ENCODE results near the gene CD83. TPM values are rescaled to one million over a fixed set of nuclear protein-coding genes. Genes with fewer than 3 reads are reported as not detected.

Gene CD83
- total RNA-seq, 1 donor from 2014 or later = 1.8 TPM

DNA sequence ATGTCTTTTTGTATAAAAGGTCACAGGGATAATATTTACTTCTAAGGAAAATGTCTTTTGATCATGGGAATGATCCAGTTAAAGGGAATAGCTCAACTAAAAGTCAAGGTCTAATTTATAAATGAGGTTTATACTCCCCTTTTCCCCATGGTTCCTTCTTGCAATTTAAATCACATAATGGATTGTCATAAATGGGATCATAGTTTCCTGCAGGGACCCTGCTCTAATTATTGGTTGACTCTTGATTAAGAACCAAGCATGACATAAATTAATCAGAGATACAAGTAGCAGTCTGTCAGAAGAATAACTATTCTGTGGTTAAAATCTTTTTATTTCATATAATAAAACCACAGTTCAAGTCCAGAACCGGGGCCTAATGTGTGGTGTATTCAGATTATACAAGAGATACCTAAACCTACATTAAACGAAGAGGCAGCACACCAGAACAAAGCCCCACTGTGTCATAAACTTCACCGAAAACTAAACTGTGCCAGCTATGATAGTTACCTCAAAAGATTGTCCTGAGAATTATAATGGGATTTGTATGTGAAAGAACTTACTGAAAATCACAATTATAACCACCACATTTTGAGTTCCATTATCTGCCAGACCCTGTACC is 43.0 kb upstream of the CD83 start:
- H3K4me1 ChIP-seq (ENCODE audit: insufficient read depth, low read length) = no peaks in the 10 kb centered on the region
- Mint-ChIP-seq H3K9me3 (ENCODE audit: unreplicated experiment) (peaks cover 2% of the 10 kb centered on the region), H3K36me3 (ENCODE audit: low read depth, unreplicated experiment) (no peaks in the 10 kb centered on the region), H3K4me1 (ENCODE audit: low read depth, unreplicated experiment) (peaks cover 16% of the 10 kb centered on the region), H3K27ac (ENCODE audit: unreplicated experiment) (peak overlapping the region; percentile 56), H3K4me3 (ENCODE audit: unreplicated experiment) (no peak overlapping the region), H3K27me3 (ENCODE audit: low read depth, unreplicated experiment) (peaks cover 2% of the 10 kb centered on the region)
- H3K4me3 ChIP-seq (ENCODE audit: insufficient read depth, low read depth, low read length) = peak overlapping the region; percentile 56
- H2AFZ ChIP-seq (ENCODE audit: low read depth, low read length) = peak overlapping the region; percentile 86
- no peaks in the 10 kb centered on the region for H3K79me2 ChIP-seq (ENCODE audit: insufficient read depth, low read length)
- H3K36me3 ChIP-seq (ENCODE audit: insufficient read depth, low read length) = no peaks in the 10 kb centered on the region
- H3K27ac ChIP-seq (ENCODE audit: low read depth, low read length) = no peak overlapping the region
- no peak for FAIRE-seq
- H3K4me2 ChIP-seq (ENCODE audit: low read length) = peak overlapping the region; percentile 87
- H3K9ac ChIP-seq (ENCODE audit: low read length) = peak overlapping the region; percentile 51
- no peak for TF ChIP-seq EZH2 (IDR thresholded peaks at IDR 0.05; ENCODE audit: insufficient read depth, low read length)
- TF ChIP-seq, protein P1, sequence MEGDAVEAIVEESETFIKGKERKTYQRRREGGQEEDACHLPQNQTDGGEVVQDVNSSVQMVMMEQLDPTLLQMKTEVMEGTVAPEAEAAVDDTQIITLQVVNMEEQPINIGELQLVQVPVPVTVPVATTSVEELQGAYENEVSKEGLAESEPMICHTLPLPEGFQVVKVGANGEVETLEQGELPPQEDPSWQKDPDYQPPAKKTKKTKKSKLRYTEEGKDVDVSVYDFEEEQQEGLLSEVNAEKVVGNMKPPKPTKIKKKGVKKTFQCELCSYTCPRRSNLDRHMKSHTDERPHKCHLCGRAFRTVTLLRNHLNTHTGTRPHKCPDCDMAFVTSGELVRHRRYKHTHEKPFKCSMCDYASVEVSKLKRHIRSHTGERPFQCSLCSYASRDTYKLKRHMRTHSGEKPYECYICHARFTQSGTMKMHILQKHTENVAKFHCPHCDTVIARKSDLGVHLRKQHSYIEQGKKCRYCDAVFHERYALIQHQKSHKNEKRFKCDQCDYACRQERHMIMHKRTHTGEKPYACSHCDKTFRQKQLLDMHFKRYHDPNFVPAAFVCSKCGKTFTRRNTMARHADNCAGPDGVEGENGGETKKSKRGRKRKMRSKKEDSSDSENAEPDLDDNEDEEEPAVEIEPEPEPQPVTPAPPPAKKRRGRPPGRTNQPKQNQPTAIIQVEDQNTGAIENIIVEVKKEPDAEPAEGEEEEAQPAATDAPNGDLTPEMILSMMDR (IDR thresholded peaks at IDR 0.05; ENCODE audit: insufficient read depth, low read depth, low read length) = no peak
- DNase-seq (ENCODE audit: low read depth) = no peak
- H4K20me1 ChIP-seq (ENCODE audit: insufficient read depth, low read length) = no peaks in the 10 kb centered on the region
- no peaks in the 10 kb centered on the region for H3K27me3 ChIP-seq (ENCODE audit: insufficient read depth, low read length)
- no peaks in the 10 kb centered on the region for H3K9me3 ChIP-seq (ENCODE audit: insufficient read depth, low read depth, low read length)

DNA sequence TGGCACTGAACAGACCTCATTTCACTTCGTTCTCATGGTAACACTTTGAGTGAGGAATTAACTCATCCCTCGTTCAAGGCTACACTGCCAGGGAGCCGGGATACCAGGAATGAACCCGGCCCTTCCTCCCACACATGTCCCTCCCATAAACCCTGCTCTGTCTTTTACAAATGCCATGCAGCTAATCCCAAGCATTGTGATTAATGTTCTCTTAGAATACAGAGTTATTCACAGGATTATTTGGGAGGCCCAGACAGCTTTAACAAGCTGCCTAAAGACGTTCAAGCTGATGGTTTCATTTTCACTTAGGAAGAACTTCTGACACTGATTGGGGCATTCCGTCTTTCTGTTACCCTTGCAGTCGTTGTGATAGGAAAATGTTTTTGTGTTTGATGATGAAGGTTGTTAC is 42.5 kb upstream of the CD83 start:
- no peak overlapping the region for H3K27ac ChIP-seq (ENCODE audit: low read depth, low read length)
- no peaks in the 10 kb centered on the region for H4K20me1 ChIP-seq (ENCODE audit: insufficient read depth, low read length)
- FAIRE-seq (no peak), DNase-seq (ENCODE audit: low read depth) (peak; percentile 52)
- TF ChIP-seq, protein P1 (IDR thresholded peaks at IDR 0.05; ENCODE audit: insufficient read depth, low read depth, low read length) = no peak
- TF ChIP-seq EZH2 (IDR thresholded peaks at IDR 0.05; ENCODE audit: insufficient read depth, low read length) = no peak
- H3K4me2 ChIP-seq (ENCODE audit: low read length) = peak overlapping the region; percentile 87
- Mint-ChIP-seq H3K9me3 (ENCODE audit: unreplicated experiment) (peaks cover 2% of the 10 kb centered on the region), H3K4me3 (ENCODE audit: unreplicated experiment) (no peak overlapping the region), H3K27ac (ENCODE audit: unreplicated experiment) (peak overlapping the region; percentile 56), H3K27me3 (ENCODE audit: low read depth, unreplicated experiment) (peaks cover 2% of the 10 kb centered on the region), H3K36me3 (ENCODE audit: low read depth, unreplicated experiment) (no peaks in the 10 kb centered on the region), H3K4me1 (ENCODE audit: low read depth, unreplicated experiment) (peaks cover 20% of the 10 kb centered on the region)
- no peaks in the 10 kb centered on the region for H3K9me3 ChIP-seq (ENCODE audit: insufficient read depth, low read depth, low read length)
- H3K79me2 ChIP-seq (ENCODE audit: insufficient read depth, low read length) = no peaks in the 10 kb centered on the region
- peak overlapping the region; percentile 51 for H3K9ac ChIP-seq (ENCODE audit: low read length)
- no peaks in the 10 kb centered on the region for H3K36me3 ChIP-seq (ENCODE audit: insufficient read depth, low read length)
- no peaks in the 10 kb centered on the region for H3K4me1 ChIP-seq (ENCODE audit: insufficient read depth, low read length)
- no peaks in the 10 kb centered on the region for H3K27me3 ChIP-seq (ENCODE audit: insufficient read depth, low read length)
- peak overlapping the region; percentile 56 for H3K4me3 ChIP-seq (ENCODE audit: insufficient read depth, low read depth, low read length)
- peak overlapping the region; percentile 86 for H2AFZ ChIP-seq (ENCODE audit: low read depth, low read length)

DNA sequence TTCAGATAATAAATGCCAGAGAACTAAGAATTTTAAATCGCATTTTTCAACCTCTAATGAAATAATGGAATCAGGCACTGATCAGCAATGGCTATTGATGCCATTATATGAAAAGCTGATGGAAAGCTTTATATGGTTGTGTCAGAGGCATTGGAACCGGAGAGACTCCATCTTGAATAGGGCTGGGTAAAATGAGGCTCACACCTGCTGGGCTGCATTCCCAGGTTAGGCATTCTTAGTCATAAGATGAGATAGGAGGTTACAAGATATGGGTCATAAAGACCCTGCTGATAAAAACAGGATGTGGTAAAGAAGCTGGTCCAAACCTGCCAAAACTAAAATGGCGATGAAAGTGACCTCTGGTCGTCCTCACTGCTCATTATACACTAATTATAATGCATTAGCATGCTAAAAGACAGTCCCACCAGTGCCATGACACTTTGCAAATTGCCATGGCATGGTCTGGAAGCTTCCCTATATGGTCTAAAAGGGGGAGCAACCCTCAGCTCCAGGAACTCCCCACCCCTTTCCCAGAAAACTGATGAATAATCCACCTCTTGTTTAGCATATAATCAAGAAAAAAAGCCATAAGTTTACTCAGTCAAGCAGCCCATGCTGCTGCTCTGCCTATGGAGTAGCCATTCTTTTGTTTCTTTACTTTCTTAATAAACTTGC is 40.2 kb upstream of the CD83 start:
- Mint-ChIP-seq H3K27me3 (ENCODE audit: low read depth, unreplicated experiment) (peaks cover 2% of the 10 kb centered on the region), H3K27ac (ENCODE audit: unreplicated experiment) (no peak overlapping the region), H3K4me3 (ENCODE audit: unreplicated experiment) (no peak overlapping the region), H3K9me3 (ENCODE audit: unreplicated experiment) (peaks cover 2% of the 10 kb centered on the region), H3K36me3 (ENCODE audit: low read depth, unreplicated experiment) (no peaks in the 10 kb centered on the region), H3K4me1 (ENCODE audit: low read depth, unreplicated experiment) (peaks cover 18% of the 10 kb centered on the region)
- Histone ChIP-seq H3K27me3 (ENCODE audit: insufficient read depth, low read length) (no peaks in the 10 kb centered on the region), H3K36me3 (ENCODE audit: insufficient read depth, low read length) (no peaks in the 10 kb centered on the region), H3K9me3 (ENCODE audit: insufficient read depth, low read depth, low read length) (no peaks in the 10 kb centered on the region), H3K4me1 (ENCODE audit: insufficient read depth, low read length) (no peaks in the 10 kb centered on the region), H3K4me2 (ENCODE audit: low read length) (no peak overlapping the region), H4K20me1 (ENCODE audit: insufficient read depth, low read length) (no peaks in the 10 kb centered on the region), H3K27ac (ENCODE audit: low read depth, low read length) (no peak overlapping the region), H3K9ac (ENCODE audit: low read length) (no peak overlapping the region), H3K79me2 (ENCODE audit: insufficient read depth, low read length) (no peaks in the 10 kb centered on the region), H3K4me3 (ENCODE audit: insufficient read depth, low read depth, low read length) (no peak overlapping the region), H2AFZ (ENCODE audit: low read depth, low read length) (no peak overlapping the region)
- no peak for DNase-seq (ENCODE audit: low read depth)
- TF ChIP-seq, protein P1 (IDR thresholded peaks at IDR 0.05; ENCODE audit: insufficient read depth, low read depth, low read length) = no peak
- TF ChIP-seq EZH2 (IDR thresholded peaks at IDR 0.05; ENCODE audit: insufficient read depth, low read length) = no peak
- FAIRE-seq = no peak
